HCT116 (cell line): ENCODE measurements around the gene ERGIC1. TPM values are rescaled to one million over a fixed set of nuclear protein-coding genes. Genes with fewer than 3 reads are reported as not detected.

Experiments used
- ATAC-seq: fragments of 200-7000 bp; cut with Tn5 transposase; 2 replicates; pipeline ENCODE4 v1.9.1; 2020; ENCODE audit warnings: mild to moderate bottlenecking, moderate library complexity
- BruUV-seq: library from RNA; stranded (reverse); fragments of 400-500 nt; replicated peaks from 2 replicates; lab custom pipeline; 2021; lab: Mats Ljungman, UMichigan
- CTCF ChIA-PET: fragments of 300-600 bp; sonication (Branson Sonifier 250); formaldehyde crosslinking; loops from one replicate; lab custom pipeline; 2021; ENCODE audit warnings: antibody characterized with exemption; lab: Charles Lee
- POLR2A ChIA-PET: fragments of 300-600, 350-600 bp; sonication (Branson Sonifier 250); formaldehyde crosslinking; loops from one replicate; lab custom pipeline; 2021; ENCODE audit warnings: antibody characterized with exemption; lab: Charles Lee
- RAD21 ChIA-PET, 2 experiments: fragments of 300-600 bp; sonication (Branson Sonifier 250); formaldehyde crosslinking; loops; one replicate each; lab custom pipeline; 2023; ENCODE audit warnings: low total read pairs in 2 of 2; ENCODE audit not compliant: uncharacterized antibody in 2 of 2, unreplicated experiment in 2 of 2, low non-redundant PET in 1 of 2; lab: Charles Lee
- DNase-seq: peaks from one replicate; pipeline ENCODE4 v3.0.0-alpha.2; 2010; ENCODE audit warnings: low read depth, low spot score
- H2AFZ ChIP-seq: fragments of 200-600 bp; shearing (Covaris generic), sonication (generic); 2 replicates; pipeline ENCODE4 v1.6.1; 2017; ENCODE audit warnings: low read depth, mixed run types, mixed read lengths, antibody characterized with exemption, low read length; ENCODE audit not compliant: poor library complexity, severe bottlenecking
- H3K27ac ChIP-seq: 2 replicates; pipeline ENCODE4 v1.5.1; 2012; ENCODE audit warnings: low read depth, low read length
- H3K27me3 ChIP-seq: fragments of 200-600 bp; sonication (generic); 2 replicates; pipeline ENCODE4 v1.6.1; 2016; ENCODE audit warnings: mixed run types, low read length, mixed read lengths; ENCODE audit not compliant: insufficient read depth
- H3K36me3 ChIP-seq, 2 experiments: fragments of 200-500 bp in 1 of 2; fragments of 200-600 bp in 1 of 2; sonication (Bioruptor generic) in 1 of 2; sonication (generic) in 1 of 2; 2 replicates each; pipeline versions ENCODE4 v1.5.1 to v1.6.1; 2014 to 2016; ENCODE audit warnings: low read length in 2 of 2, inconsistent platforms in 1 of 2, mixed read lengths in 1 of 2, mixed run types in 1 of 2; ENCODE audit not compliant: insufficient read depth in 2 of 2, control insufficient read depth in 1 of 2
- H3K4me1 ChIP-seq, 2 experiments: fragments of 200-600 bp in 1 of 2; sonication (generic) in 1 of 2; 2 replicates each; pipeline versions ENCODE4 v1.5.1 to v1.6.1; 2012 to 2017; ENCODE audit warnings: low read length in 2 of 2, inconsistent platforms in 1 of 2, mild to moderate bottlenecking in 1 of 2, mixed read lengths in 1 of 2, mixed run types in 1 of 2, moderate library complexity in 1 of 2; ENCODE audit not compliant: insufficient read depth in 2 of 2, control insufficient read depth in 1 of 2
- H3K4me2 ChIP-seq: fragments of 200-600 bp; sonication (generic); 2 replicates; pipeline ENCODE4 v1.6.1; 2017; ENCODE audit warnings: mixed run types, low read length, mixed read lengths
- H3K4me3 ChIP-seq, 2 experiments: fragments of 200-600 bp in 1 of 2; sonication (generic) in 1 of 2; replicated peaks in 1 of 2; 2 replicates each; pipeline ENCODE4 v1.5.1; 2011 to 2016; ENCODE audit warnings: low read length in 2 of 2, control low read depth in 1 of 2, low read depth in 1 of 2, mild to moderate bottlenecking in 1 of 2, mixed read lengths in 1 of 2, mixed run types in 1 of 2
- H3K79me2 ChIP-seq: fragments of 200-600 bp; sonication (generic); 2 replicates; pipeline ENCODE4 v1.6.1; 2017; ENCODE audit warnings: mild to moderate bottlenecking, mixed run types, low read length, moderate library complexity, mixed read lengths; ENCODE audit not compliant: insufficient read depth
- H3K9ac ChIP-seq: fragments of 200-600 bp; sonication (generic); 2 replicates; pipeline ENCODE4 v1.6.1; 2016; ENCODE audit warnings: low read length, mixed read lengths
- H3K9me2 ChIP-seq: fragments of 200-600 bp; sonication (generic), shearing (Covaris generic); 2 replicates; pipeline ENCODE4 v1.6.1; 2017; ENCODE audit warnings: mixed run types, mild to moderate bottlenecking, moderate library complexity; ENCODE audit not compliant: insufficient read depth
- H3K9me3 ChIP-seq, 2 experiments: fragments of 200-500 bp in 1 of 2; fragments of 200-600 bp in 1 of 2; sonication (Bioruptor generic) in 1 of 2; sonication (generic) in 1 of 2; 2 replicates each; pipeline ENCODE4 v1.6.1; 2014 to 2017; ENCODE audit warnings: low read length in 2 of 2, mixed read lengths in 2 of 2, inconsistent platforms in 1 of 2, low read depth in 1 of 2, mild to moderate bottlenecking in 1 of 2, mixed run types in 1 of 2, moderate library complexity in 1 of 2; ENCODE audit not compliant: control insufficient read depth in 1 of 2, insufficient read depth in 1 of 2
- H4K20me1 ChIP-seq: fragments of 200-600 bp; sonication (generic), shearing (Covaris generic); 2 replicates; pipeline ENCODE4 v1.6.1; 2017; ENCODE audit warnings: mixed run types, mild to moderate bottlenecking, moderate library complexity; ENCODE audit not compliant: insufficient read depth
- CBX3 ChIP-seq: IDR thresholded peaks from 2 replicates; pipeline ENCODE4 v1.6.1; 2012; ENCODE audit warnings: low read depth
- ELF1 ChIP-seq: IDR thresholded peaks from 2 replicates; pipeline ENCODE4 v1.6.1; 2012; ENCODE audit warnings: low read depth, borderline replicate concordance
- FOSL1 ChIP-seq: IDR thresholded peaks from 2 replicates; pipeline ENCODE4 v1.6.1; 2012; ENCODE audit warnings: low read depth
- POLR2A ChIP-seq: IDR thresholded peaks from 2 replicates; pipeline ENCODE4 v1.7.0; 2011; ENCODE audit warnings: borderline replicate concordance; ENCODE audit not compliant: insufficient read depth, insufficient read length; ENCODE audit errors: extremely low read depth
- ZNF274 ChIP-seq: fragments of 200-500 bp; sonication (Bioruptor generic); IDR thresholded peaks from 2 replicates; pipeline ENCODE4 v1.6.1; 2014; ENCODE audit warnings: mild to moderate bottlenecking, low read depth, low read length, inconsistent platforms
- intact Hi-C: fragments of 100-400 bp; cut with micrococcal nuclease; formaldehyde crosslinking; loops from 2 replicates; pipeline ENCODE4 v1.10.0; 2022
- total RNA-seq: library from RNA; stranded (reverse); gene quantifications from one replicate; pipeline ENCODE4 v1.2.1, GENCODE V29; 2021; ENCODE audit not compliant: unreplicated experiment
- TF ChIP-seq, protein P1 (sequence below): IDR thresholded peaks from 2 replicates; pipeline ENCODE4 v1.6.1; 2012
- TF ChIP-seq, protein P2 (sequence below): IDR thresholded peaks from 2 replicates; pipeline ENCODE4 v1.6.1; 2011; ENCODE audit warnings: mild to moderate bottlenecking, low read length, moderate library complexity; ENCODE audit not compliant: insufficient replicate concordance; ENCODE audit errors: extremely low read depth

ERGIC1 gene
- total RNA-seq, 1 experiment from 2014 or later, result 73.3 TPM

DNA sequence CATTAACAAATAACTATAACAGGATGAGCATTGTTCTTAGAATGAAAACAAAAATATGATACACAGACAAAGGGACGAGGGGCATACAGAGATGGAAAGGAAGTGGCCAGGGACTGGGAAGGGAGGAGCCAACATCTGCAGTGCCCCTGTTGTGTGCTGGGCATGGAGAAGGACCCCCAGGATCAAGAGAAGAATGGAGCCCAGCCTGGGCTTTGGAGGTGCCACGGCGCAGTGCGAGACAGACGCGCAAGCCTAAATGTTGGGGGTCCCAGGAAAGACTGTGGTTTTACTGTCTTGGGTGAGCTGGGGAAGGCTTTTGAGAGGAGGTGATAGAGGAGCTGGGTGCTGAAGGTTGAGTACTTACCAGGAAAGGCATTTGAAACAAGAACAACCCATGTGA lies 34.6 kb upstream of the ERGIC1 start:
- intact Hi-C loops, result no loop called here
- ChIA-PET CTCF (no interaction called here), RAD21 (no interaction called here), POLR2A (interaction anchor here (1.4 kb wide), 1 partner anchor 28 kb away, joined by 5 read pairs; the partner anchor contains the start of gene DUSP1)
- ATAC-seq (no peak), DNase-seq (no peak)
- Histone ChIP-seq H3K4me2 (no peak overlapping the region), H3K27me3 (no peaks in the 10 kb centered on the region), H3K27ac (no peak overlapping the region), H3K36me3 (no peaks in the 10 kb centered on the region), H3K9me3 (no peaks in the 10 kb centered on the region), H3K9me2 (no peaks in the 10 kb centered on the region), H3K4me1 (peaks cover 7 to 51% of the 10 kb centered on the region in 2 experiments; a peak in 3 of 4 replicates), H3K4me3 (no peak overlapping the region), H4K20me1 (no peaks in the 10 kb centered on the region), H3K79me2 (no peaks in the 10 kb centered on the region), H3K9ac (no peak overlapping the region), H2AFZ (no peak overlapping the region)
- TF ChIP-seq ZNF274, result no peak
- no peak for TF ChIP-seq CBX3
- no peak for TF ChIP-seq POLR2A
- TF ChIP-seq, protein P1, sequence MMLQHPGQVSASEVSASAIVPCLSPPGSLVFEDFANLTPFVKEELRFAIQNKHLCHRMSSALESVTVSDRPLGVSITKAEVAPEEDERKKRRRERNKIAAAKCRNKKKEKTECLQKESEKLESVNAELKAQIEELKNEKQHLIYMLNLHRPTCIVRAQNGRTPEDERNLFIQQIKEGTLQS, result no peak
- TF ChIP-seq ELF1, result no peak
- no TSS peak for BruUV-seq

- DNase-seq (no peak), ATAC-seq (no peak)
- ChIA-PET RAD21 (no interaction called here), POLR2A (interaction anchor here (1.4 to 1.6 kb wide), 2 partner anchors 22 to 29 kb away, joined by 4 to 5 read pairs; partner anchors contain the start of gene DUSP1), CTCF (interaction anchor here (0.9 to 1.4 kb wide), 2 partner anchors 28 to 83 kb away, joined by 3 read pairs; no protein-coding TSS in a partner anchor)
- no peak overlapping the region for H2AFZ ChIP-seq
- H3K36me3 ChIP-seq, result no peaks in the 10 kb centered on the region
- H3K9ac ChIP-seq, result no peak overlapping the region
- no peaks in the 10 kb centered on the region for H4K20me1 ChIP-seq
- no TSS peak for BruUV-seq
- intact Hi-C loops, result no loop called here
- H3K4me3 ChIP-seq, result no peak overlapping the region
- H3K79me2 ChIP-seq, result no peaks in the 10 kb centered on the region
- H3K27ac ChIP-seq, result no peak overlapping the region
- H3K4me1 ChIP-seq, result peaks cover 7 to 50% of the 10 kb centered on the region in 2 experiments; a peak in 3 of 4 replicates
- H3K9me3 ChIP-seq, result no peaks in the 10 kb centered on the region
- no peaks in the 10 kb centered on the region for H3K9me2 ChIP-seq
- no peaks in the 10 kb centered on the region for H3K27me3 ChIP-seq
- no peak for TF ChIP-seq FOSL1
- TF ChIP-seq, protein P2, sequence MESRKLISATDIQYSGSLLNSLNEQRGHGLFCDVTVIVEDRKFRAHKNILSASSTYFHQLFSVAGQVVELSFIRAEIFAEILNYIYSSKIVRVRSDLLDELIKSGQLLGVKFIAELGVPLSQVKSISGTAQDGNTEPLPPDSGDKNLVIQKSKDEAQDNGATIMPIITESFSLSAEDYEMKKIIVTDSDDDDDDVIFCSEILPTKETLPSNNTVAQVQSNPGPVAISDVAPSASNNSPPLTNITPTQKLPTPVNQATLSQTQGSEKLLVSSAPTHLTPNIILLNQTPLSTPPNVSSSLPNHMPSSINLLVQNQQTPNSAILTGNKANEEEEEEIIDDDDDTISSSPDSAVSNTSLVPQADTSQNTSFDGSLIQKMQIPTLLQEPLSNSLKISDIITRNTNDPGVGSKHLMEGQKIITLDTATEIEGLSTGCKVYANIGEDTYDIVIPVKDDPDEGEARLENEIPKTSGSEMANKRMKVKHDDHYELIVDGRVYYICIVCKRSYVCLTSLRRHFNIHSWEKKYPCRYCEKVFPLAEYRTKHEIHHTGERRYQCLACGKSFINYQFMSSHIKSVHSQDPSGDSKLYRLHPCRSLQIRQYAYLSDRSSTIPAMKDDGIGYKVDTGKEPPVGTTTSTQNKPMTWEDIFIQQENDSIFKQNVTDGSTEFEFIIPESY, result no peak
- H3K4me2 ChIP-seq, result no peak overlapping the region
These were observed 33.9 kb upstream of the ERGIC1 start for GRCh38 chr5:172800088-172800551.
